ENCODE data around the gene ARID3B. TPM values are rescaled to one million over a fixed set of nuclear protein-coding genes. Genes with fewer than 3 reads are reported as not detected.

Gene ARID3B
- total RNA-seq, 1 donor, result 3.6 TPM

DNA sequence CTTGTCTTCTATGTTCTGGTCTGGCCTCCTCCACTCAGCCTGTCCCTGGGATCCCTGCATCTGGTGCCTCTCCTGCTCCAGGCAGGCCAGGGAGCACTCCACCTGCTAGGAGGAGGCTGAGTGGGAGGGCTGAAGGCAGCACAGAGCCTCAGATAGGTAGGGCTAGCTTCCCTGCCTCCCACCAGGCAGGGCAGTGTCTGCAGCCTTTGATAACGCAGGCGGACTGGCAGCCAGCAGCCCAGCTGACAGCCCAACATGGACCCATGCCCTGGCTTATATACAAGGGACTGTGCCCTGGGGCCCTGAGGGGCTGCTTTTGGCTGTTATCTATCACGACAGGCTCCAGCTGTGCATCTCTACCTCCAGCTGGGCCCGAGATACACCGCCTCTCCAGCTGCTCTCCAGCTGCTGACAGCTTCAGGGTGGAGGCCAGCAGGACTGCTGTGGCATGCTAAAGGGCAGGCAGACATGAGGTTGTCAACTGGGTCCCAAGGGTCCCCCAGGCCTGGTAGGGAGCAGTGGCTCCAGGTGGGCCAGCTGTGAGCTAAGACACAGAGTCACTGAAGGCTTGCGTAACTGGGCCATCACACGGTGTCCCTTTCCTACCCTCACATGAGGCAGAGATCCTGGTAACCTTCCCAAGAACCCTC lies 69.4 kb downstream of the ARID3B start:
- Histone ChIP-seq H2AFZ (ENCODE audit: low read length) (no peak overlapping the region), H3K79me2 (ENCODE audit: insufficient read depth, low read length) (peaks cover 3% of the 10 kb centered on the region), H3K36me3 (ENCODE audit: insufficient read depth, low read length) (no peaks in the 10 kb centered on the region), H3K27me3 (ENCODE audit: insufficient read depth, low read length) (peaks cover 16% of the 10 kb centered on the region), H3K4me1 (ENCODE audit: insufficient read depth, low read length) (peaks cover 9% of the 10 kb centered on the region), H3K9me3 (ENCODE audit: low read depth, low read length) (no peaks in the 10 kb centered on the region), H3K4me2 (ENCODE audit: insufficient read depth, low read length) (no peak overlapping the region), H3K4me3 (ENCODE audit: insufficient read depth, low read length) (no peak overlapping the region), H4K20me1 (ENCODE audit: insufficient read depth, low read length) (no peaks in the 10 kb centered on the region), H3K27ac (ENCODE audit: low read depth, low read length) (no peak overlapping the region)
- TF ChIP-seq, protein P1, sequence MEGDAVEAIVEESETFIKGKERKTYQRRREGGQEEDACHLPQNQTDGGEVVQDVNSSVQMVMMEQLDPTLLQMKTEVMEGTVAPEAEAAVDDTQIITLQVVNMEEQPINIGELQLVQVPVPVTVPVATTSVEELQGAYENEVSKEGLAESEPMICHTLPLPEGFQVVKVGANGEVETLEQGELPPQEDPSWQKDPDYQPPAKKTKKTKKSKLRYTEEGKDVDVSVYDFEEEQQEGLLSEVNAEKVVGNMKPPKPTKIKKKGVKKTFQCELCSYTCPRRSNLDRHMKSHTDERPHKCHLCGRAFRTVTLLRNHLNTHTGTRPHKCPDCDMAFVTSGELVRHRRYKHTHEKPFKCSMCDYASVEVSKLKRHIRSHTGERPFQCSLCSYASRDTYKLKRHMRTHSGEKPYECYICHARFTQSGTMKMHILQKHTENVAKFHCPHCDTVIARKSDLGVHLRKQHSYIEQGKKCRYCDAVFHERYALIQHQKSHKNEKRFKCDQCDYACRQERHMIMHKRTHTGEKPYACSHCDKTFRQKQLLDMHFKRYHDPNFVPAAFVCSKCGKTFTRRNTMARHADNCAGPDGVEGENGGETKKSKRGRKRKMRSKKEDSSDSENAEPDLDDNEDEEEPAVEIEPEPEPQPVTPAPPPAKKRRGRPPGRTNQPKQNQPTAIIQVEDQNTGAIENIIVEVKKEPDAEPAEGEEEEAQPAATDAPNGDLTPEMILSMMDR (IDR thresholded peaks at IDR 0.05; ENCODE audit: extremely low read depth, low read depth, low read length), result no peak
- DNase-seq (ENCODE audit: insufficient read length, low spot score, missing footprints), result peak; percentile 82

DNA sequence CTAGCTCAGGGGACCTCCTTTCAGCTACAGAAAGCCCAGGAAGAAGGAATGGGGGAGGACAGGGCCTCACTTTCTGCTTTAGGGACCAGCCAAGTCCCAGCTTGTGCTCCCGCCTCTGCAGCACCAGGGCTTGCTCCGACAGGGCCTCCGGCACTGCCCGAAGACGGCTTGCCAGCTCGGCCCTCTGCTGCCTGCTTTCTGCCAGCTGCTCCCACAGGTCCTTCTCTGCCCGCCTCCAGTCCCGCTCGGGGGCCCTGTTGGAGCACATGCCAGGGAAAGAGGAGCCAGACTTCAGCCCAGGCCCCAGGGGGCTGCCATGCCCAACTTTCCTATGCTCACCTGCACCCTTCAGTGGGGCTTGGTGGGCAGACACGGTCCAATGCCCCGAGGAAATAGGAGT lies 70.3 kb downstream of the ARID3B start:
- H3K36me3 ChIP-seq (ENCODE audit: insufficient read depth, low read length), result no peaks in the 10 kb centered on the region
- H3K27me3 ChIP-seq (ENCODE audit: insufficient read depth, low read length), result peaks cover 16% of the 10 kb centered on the region
- peaks cover 9% of the 10 kb centered on the region for H3K4me1 ChIP-seq (ENCODE audit: insufficient read depth, low read length)
- no peak overlapping the region for H3K4me2 ChIP-seq (ENCODE audit: insufficient read depth, low read length)
- TF ChIP-seq, protein P1 (IDR thresholded peaks at IDR 0.05; ENCODE audit: extremely low read depth, low read depth, low read length), result no peak
- peaks cover under 1% of the 10 kb centered on the region for H4K20me1 ChIP-seq (ENCODE audit: insufficient read depth, low read length)
- H2AFZ ChIP-seq (ENCODE audit: low read length), result no peak overlapping the region
- H3K9me3 ChIP-seq (ENCODE audit: low read depth, low read length), result no peaks in the 10 kb centered on the region
- peaks cover 12% of the 10 kb centered on the region for H3K79me2 ChIP-seq (ENCODE audit: insufficient read depth, low read length)
- H3K4me3 ChIP-seq (ENCODE audit: insufficient read depth, low read length), result no peak overlapping the region
- H3K27ac ChIP-seq (ENCODE audit: low read depth, low read length), result no peak overlapping the region
- DNase-seq (ENCODE audit: insufficient read length, low spot score, missing footprints), result peak; percentile 36

DNA sequence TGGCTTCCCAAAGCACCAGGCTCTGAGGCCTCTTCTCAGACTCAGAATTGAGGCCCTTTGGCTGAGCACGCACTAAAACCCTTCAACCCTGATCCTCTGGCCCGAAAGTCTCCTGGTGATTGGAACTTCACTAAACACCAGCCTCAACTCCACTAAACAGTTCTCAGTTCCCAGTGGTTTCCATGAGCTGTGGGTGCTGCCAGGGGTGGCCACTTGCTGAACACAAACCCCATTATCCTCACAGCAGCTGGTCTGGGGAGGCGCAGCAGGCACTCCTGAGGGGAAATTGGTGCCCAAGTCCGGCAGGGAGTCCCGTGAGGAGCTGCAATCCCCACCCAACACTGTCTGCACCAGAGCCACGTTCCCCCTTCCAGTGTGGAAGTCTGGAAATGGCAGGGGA lies 70.8 kb downstream of the ARID3B start:
- peaks cover 17% of the 10 kb centered on the region for H3K79me2 ChIP-seq (ENCODE audit: insufficient read depth, low read length)
- no peak overlapping the region for H3K4me3 ChIP-seq (ENCODE audit: insufficient read depth, low read length)
- no peak overlapping the region for H2AFZ ChIP-seq (ENCODE audit: low read length)
- H3K4me1 ChIP-seq (ENCODE audit: insufficient read depth, low read length), result peaks cover 12% of the 10 kb centered on the region
- peaks cover 6% of the 10 kb centered on the region for H4K20me1 ChIP-seq (ENCODE audit: insufficient read depth, low read length)
- H3K27ac ChIP-seq (ENCODE audit: low read depth, low read length), result no peak overlapping the region
- DNase-seq (ENCODE audit: insufficient read length, low spot score, missing footprints), result peak; percentile 35
- H3K27me3 ChIP-seq (ENCODE audit: insufficient read depth, low read length), result peaks cover 16% of the 10 kb centered on the region
- H3K4me2 ChIP-seq (ENCODE audit: insufficient read depth, low read length), result no peak overlapping the region
- no peaks in the 10 kb centered on the region for H3K9me3 ChIP-seq (ENCODE audit: low read depth, low read length)
- H3K36me3 ChIP-seq (ENCODE audit: insufficient read depth, low read length), result no peaks in the 10 kb centered on the region
- TF ChIP-seq, protein P1 (IDR thresholded peaks at IDR 0.05; ENCODE audit: extremely low read depth, low read depth, low read length), result no peak

DNA sequence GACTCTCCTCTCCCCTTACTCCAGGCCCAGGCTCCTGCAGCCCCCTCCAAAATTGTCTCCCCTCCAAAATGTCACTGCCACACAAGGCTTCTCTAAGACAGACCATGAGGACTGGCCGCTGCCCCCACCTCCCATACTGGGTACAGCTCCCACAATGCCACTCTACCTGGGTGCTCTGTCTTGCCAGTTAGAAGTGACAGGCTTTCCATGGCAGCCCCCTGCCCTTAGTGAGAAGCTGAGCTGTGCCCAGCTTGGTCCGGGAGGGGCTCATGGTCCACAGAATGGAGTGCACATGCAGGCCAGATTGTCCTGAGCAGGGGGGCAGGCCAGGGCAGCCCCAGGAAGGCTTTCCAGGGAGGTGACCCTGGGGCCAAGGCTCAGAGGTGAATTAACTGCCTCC lies 71.7 kb downstream of the ARID3B start:
- H4K20me1 ChIP-seq (ENCODE audit: insufficient read depth, low read length), result peaks cover 14% of the 10 kb centered on the region
- H3K4me1 ChIP-seq (ENCODE audit: insufficient read depth, low read length), result peaks cover 21% of the 10 kb centered on the region
- TF ChIP-seq, protein P1 (IDR thresholded peaks at IDR 0.05; ENCODE audit: extremely low read depth, low read depth, low read length), result no peak
- peaks cover 25% of the 10 kb centered on the region for H3K79me2 ChIP-seq (ENCODE audit: insufficient read depth, low read length)
- H3K27ac ChIP-seq (ENCODE audit: low read depth, low read length), result no peak overlapping the region
- no peak overlapping the region for H2AFZ ChIP-seq (ENCODE audit: low read length)
- H3K4me2 ChIP-seq (ENCODE audit: insufficient read depth, low read length), result no peak overlapping the region
- peak; percentile 47 for DNase-seq (ENCODE audit: insufficient read length, low spot score, missing footprints)
- H3K4me3 ChIP-seq (ENCODE audit: insufficient read depth, low read length), result no peak overlapping the region
- H3K9me3 ChIP-seq (ENCODE audit: low read depth, low read length), result no peaks in the 10 kb centered on the region
- peaks cover 16% of the 10 kb centered on the region for H3K27me3 ChIP-seq (ENCODE audit: insufficient read depth, low read length)
- H3K36me3 ChIP-seq (ENCODE audit: insufficient read depth, low read length), result no peaks in the 10 kb centered on the region
